ENCODE measurements around the gene ADAMTS18. TPM values are rescaled to one million over a fixed set of nuclear protein-coding genes. Genes with fewer than 3 reads are reported as not detected.
A peak's percentile ranks its signal among the peaks of the same experiment; 100 is the strongest.

The ADAMTS18 gene
- total RNA-seq, 1 donor from 2014 or later = 7.9 TPM

GRCh38 chr16:77310877-77311276 lies 124.0 kb downstream of the ADAMTS18 start:
- no peaks in the 10 kb centered on the region for H3K36me3 Mint-ChIP-seq
- no peaks in the 10 kb centered on the region for H3K9me3 Mint-ChIP-seq
- H3K27ac Mint-ChIP-seq = no peak overlapping the region
- H3K4me3 Mint-ChIP-seq = no peak overlapping the region
- DNase-seq (ENCODE audit: extremely low spot score, unreplicated experiment) = no peak
- H3K27me3 Mint-ChIP-seq = peaks cover 9% of the 10 kb centered on the region
- TF ChIP-seq CTCF (conservative IDR thresholded peaks at IDR 0.05) = no peak
- peaks cover 10% of the 10 kb centered on the region for H3K4me1 Mint-ChIP-seq (ENCODE audit: unreplicated experiment)

GRCh38 chr16:77308163-77308561 lies 126.7 kb downstream of the ADAMTS18 start:
- TF ChIP-seq CTCF (conservative IDR thresholded peaks at IDR 0.05) = no peak
- no peaks in the 10 kb centered on the region for H3K36me3 Mint-ChIP-seq
- H3K9me3 Mint-ChIP-seq = no peaks in the 10 kb centered on the region
- H3K4me1 Mint-ChIP-seq (ENCODE audit: unreplicated experiment) = peaks cover 15% of the 10 kb centered on the region
- peak overlapping the region; percentile 15 for H3K27ac Mint-ChIP-seq
- H3K4me3 Mint-ChIP-seq = peak overlapping the region; percentile 0
- no peak for DNase-seq (ENCODE audit: extremely low spot score, unreplicated experiment)
- H3K27me3 Mint-ChIP-seq = peaks cover 7% of the 10 kb centered on the region

- no peak for TF ChIP-seq CTCF (conservative IDR thresholded peaks at IDR 0.05)
Measured at GRCh38 chr16:77307426-77308162, 127.2 kb downstream of the ADAMTS18 start.

GRCh38 chr16:77306075-77306474 lies 128.8 kb downstream of the ADAMTS18 start:
- TF ChIP-seq CTCF (conservative IDR thresholded peaks at IDR 0.05) = no peak
- peaks cover 12% of the 10 kb centered on the region for H3K27me3 Mint-ChIP-seq
- H3K4me1 Mint-ChIP-seq (ENCODE audit: unreplicated experiment) = peaks cover 15% of the 10 kb centered on the region
- no peak overlapping the region for H3K4me3 Mint-ChIP-seq
- no peaks in the 10 kb centered on the region for H3K36me3 Mint-ChIP-seq
- H3K9me3 Mint-ChIP-seq = no peaks in the 10 kb centered on the region
- H3K27ac Mint-ChIP-seq = no peak overlapping the region
- DNase-seq (ENCODE audit: extremely low spot score, unreplicated experiment) = no peak

More at GRCh38 chr16:77307426-77308162, 127.2 kb downstream of the ADAMTS18 start:
- Mint-ChIP-seq H3K9me3 (no peaks in the 10 kb centered on the region), H3K36me3 (no peaks in the 10 kb centered on the region), H3K4me1 (ENCODE audit: unreplicated experiment) (peaks cover 15% of the 10 kb centered on the region), H3K4me3 (peak overlapping the region; percentile 19), H3K27me3 (peaks cover 7% of the 10 kb centered on the region), H3K27ac (peak overlapping the region; percentile 13)
- no peak for DNase-seq (ENCODE audit: extremely low spot score, unreplicated experiment)

GRCh38 chr16:77304877-77305276 lies 130.0 kb downstream of the ADAMTS18 start:
- H3K9me3 Mint-ChIP-seq = no peaks in the 10 kb centered on the region
- peaks cover 19% of the 10 kb centered on the region for H3K4me1 Mint-ChIP-seq (ENCODE audit: unreplicated experiment)
- DNase-seq (ENCODE audit: extremely low spot score, unreplicated experiment) = no peak
- H3K27ac Mint-ChIP-seq = no peak overlapping the region
- H3K4me3 Mint-ChIP-seq = no peak overlapping the region
- TF ChIP-seq CTCF (conservative IDR thresholded peaks at IDR 0.05) = no peak
- H3K27me3 Mint-ChIP-seq = peaks cover 12% of the 10 kb centered on the region
- no peaks in the 10 kb centered on the region for H3K36me3 Mint-ChIP-seq
